Effector CD8-positive, alpha-beta T cell (primary cell): Measurements from ENCODE around the gene CT47A1.
"Not testable (repeated sequence)": the region's sequence is repeated elsewhere in the genome, so short reads cannot be mapped to it uniquely, and the experiment has no call there.

Experiments used
- DNase-seq: peaks from one replicate; lab custom pipeline; 2025; lab: John Stamatoyannopoulos, UW
- total RNA-seq, 4 experiments: gene quantifications; one replicate each; lab custom pipeline; 2026; lab: John Stamatoyannopoulos, UW

CT47A1 gene
- total RNA-seq, result 0 reads per million in 4 experiments

GRCh38 chrX:120985660-120986059, at the start of gene CT47A1:
TSS of gene CT47A1 (minus strand) at chrX:120985760. CDS start at chrX:120985529, 231 bp downstream.
- DNase-seq, result not testable (repeated sequence)

GRCh38 chrX:121032531-121032930, 47.0 kb upstream of the CT47A1 start:
- no peak for DNase-seq

- no peak for DNase-seq
Measured at GRCh38 chrX:121030083-121030482, 44.5 kb upstream of the CT47A1 start.

GRCh38 chrX:121028419-121028818, 42.9 kb upstream of the CT47A1 start:
- no peak for DNase-seq

- DNase-seq, result no peak
Measured at GRCh38 chrX:121014826-121015225, 29.3 kb upstream of the CT47A1 start.

GRCh38 chrX:121013897-121014455, 28.4 kb upstream of the CT47A1 start:
- DNase-seq, result no peak

- no peak for DNase-seq
Measured at GRCh38 chrX:121011254-121011653, 25.7 kb upstream of the CT47A1 start.

GRCh38 chrX:121010218-121010617, 24.7 kb upstream of the CT47A1 start:
- DNase-seq, result no peak

GRCh38 chrX:121009764-121010163, 24.2 kb upstream of the CT47A1 start:
- DNase-seq, result no peak

- DNase-seq, result no peak
Measured at GRCh38 chrX:121008920-121009319, 23.4 kb upstream of the CT47A1 start.

GRCh38 chrX:121000589-121000988, 15.0 kb upstream of the CT47A1 start:
- DNase-seq, result no peak

GRCh38 chrX:120999413-120999812, 13.9 kb upstream of the CT47A1 start:
- DNase-seq, result no peak

GRCh38 chrX:120956500-120956899, 29.1 kb downstream of the CT47A1 start, which contains the start of gene CT47A7:
TSS of gene CT47A7 (minus strand) at chrX:120956600. CDS start at chrX:120956345, 255 bp downstream.
- not testable (repeated sequence) for DNase-seq
